ENCODE measurements around the gene ABTB2.

GRCh38 chr11:34288492-34288891 is 69.3 kb downstream of the ABTB2 start:
- TF ChIP-seq ZBTB11 (CRISPR knock-in tag; IDR thresholded peaks at IDR 0.05) (no peak), SP1 (IDR thresholded peaks at IDR 0.05; ENCODE audit: low read depth, low read length) (no peak), JUND (IDR thresholded peaks at IDR 0.05; ENCODE audit: low read depth, low read length) (no peak), CTCF (IDR thresholded peaks at IDR 0.05 in 2 of 3, conservative IDR thresholded peaks at IDR 0.05 in 1 of 3; ENCODE audit: control insufficient read depth in 2 of 3, extremely low read depth in 1 of 3, insufficient read depth in 1 of 3, low read depth in 3 of 3, low read length in 3 of 3) (no peak), BACH1 (IDR thresholded peaks at IDR 0.05; ENCODE audit: borderline replicate concordance) (no peak), IKZF2 (IDR thresholded peaks at IDR 0.05) (no peak), SUZ12 (IDR thresholded peaks at IDR 0.05; ENCODE audit: unreplicated experiment) (no peak)
